Activated T-cell treated with anti-CD3 and anti-CD28 coated beads, Interleukin-2, amount 50 U/mL, for 4 hours (primary cell): ENCODE results near the gene RABGAP1L. TPM values are rescaled to one million over a fixed set of nuclear protein-coding genes. Genes with fewer than 3 reads are reported as not detected.
"Not testable (repeated sequence)": the region's sequence is repeated elsewhere in the genome, so short reads cannot be mapped to it uniquely, and the experiment has no call there.

Experiments
- ATAC-seq, 2 donors: fragments of 200-7000 bp; cut with Tn5 transposase; one replicate each; pipeline ENCODE4 v1.10.0; 2021
- DNase-seq: peaks from one replicate; pipeline ENCODE4 v3.0.0-alpha.2; 2020
- H3K27me3 Mint-ChIP-seq: one replicate; pipeline ENCODE4 v1.8.0; 2021; ENCODE audit warnings: low read depth, mixed read lengths
- H3K36me3 Mint-ChIP-seq: one replicate; pipeline ENCODE4 v1.8.0; 2022; ENCODE audit warnings: mixed read lengths; ENCODE audit not compliant: insufficient read depth
- H3K4me1 Mint-ChIP-seq: one replicate; pipeline ENCODE4 v1.8.0; 2021; ENCODE audit warnings: low read depth, mixed read lengths
- H3K4me3 Mint-ChIP-seq: one replicate; pipeline ENCODE4 v1.8.0; 2021; ENCODE audit warnings: mild to moderate bottlenecking, moderate library complexity, mixed read lengths
- H3K9me3 Mint-ChIP-seq: one replicate; pipeline ENCODE4 v1.8.0; 2021; ENCODE audit warnings: mixed read lengths
- total RNA-seq, 3 donors: library from RNA; stranded (reverse); gene quantifications; one replicate each; pipeline ENCODE4 v1.2.1, GENCODE V29; 2021

RABGAP1L gene
- total RNA-seq, 3 donors from 2014 or later, result 16.9 to 23.2 (median 22.3) TPM

GRCh38 chr1:174534789-174535188 is 375.5 kb downstream of the RABGAP1L start:
- peaks cover 39% of the 10 kb centered on the region for H3K36me3 Mint-ChIP-seq
- peak in 1 of 2 donors; percentile 32 for ATAC-seq

DNA sequence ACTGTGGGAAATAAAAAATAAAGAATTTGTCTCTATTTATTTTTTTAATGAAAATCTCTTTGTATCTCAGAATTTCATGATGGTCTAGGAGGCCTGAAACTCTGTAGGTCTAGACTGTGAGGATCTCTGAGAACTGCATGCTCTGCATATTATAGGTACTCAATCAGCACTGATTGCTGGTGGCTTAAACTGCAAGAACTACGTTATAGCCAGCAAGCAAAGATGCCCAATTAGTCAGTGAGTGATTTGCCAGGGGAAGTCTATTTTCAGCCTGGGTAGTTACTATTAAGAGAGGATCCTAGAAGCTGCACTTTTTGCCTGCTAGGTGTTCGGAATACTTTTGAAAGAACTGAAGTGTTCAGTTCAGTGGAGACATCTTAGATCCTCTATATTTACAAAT is 375.9 kb downstream of the RABGAP1L start:
- peaks cover 34% of the 10 kb centered on the region for H3K9me3 Mint-ChIP-seq
- no peak overlapping the region for H3K4me3 Mint-ChIP-seq
- peaks cover 41% of the 10 kb centered on the region for H3K36me3 Mint-ChIP-seq
- no peak for DNase-seq
- no peaks in the 10 kb centered on the region for H3K4me1 Mint-ChIP-seq
- no peaks in the 10 kb centered on the region for H3K27me3 Mint-ChIP-seq
- no peak for ATAC-seq

More at GRCh38 chr1:174534789-174535188, 375.5 kb downstream of the RABGAP1L start:
- Mint-ChIP-seq H3K9me3 (peaks cover 34% of the 10 kb centered on the region), H3K4me1 (no peaks in the 10 kb centered on the region), H3K4me3 (no peak overlapping the region), H3K27me3 (no peaks in the 10 kb centered on the region)
- no peak for DNase-seq

DNA sequence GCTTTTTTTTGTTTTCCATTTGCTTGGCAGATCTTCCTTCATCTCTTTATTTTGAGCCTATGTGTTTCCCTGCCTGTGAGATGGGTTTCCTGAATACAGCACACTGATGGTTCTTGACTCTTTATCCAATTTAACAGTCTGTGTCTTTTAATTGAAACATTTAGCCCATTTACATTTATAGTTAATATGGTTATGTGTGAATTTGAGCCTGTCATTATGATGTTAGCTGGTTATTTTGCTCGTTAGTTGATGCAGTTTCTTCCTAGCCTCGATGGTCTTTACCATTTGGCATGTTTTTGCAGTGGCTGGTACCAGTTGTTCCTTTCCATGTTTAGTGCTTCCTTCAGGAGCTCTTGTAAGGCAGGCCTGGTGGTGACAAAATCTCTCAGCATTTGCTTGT is 384.1 kb downstream of the RABGAP1L start:
- not testable (repeated sequence) for H3K4me3 Mint-ChIP-seq, DNase-seq, ATAC-seq, H3K9me3 Mint-ChIP-seq, H3K4me1 Mint-ChIP-seq, H3K27me3 Mint-ChIP-seq
- peaks cover 32% of the 10 kb centered on the region for H3K36me3 Mint-ChIP-seq

GRCh38 chr1:174550296-174550695 is 391.0 kb downstream of the RABGAP1L start:
- H3K9me3 Mint-ChIP-seq, result peaks cover 6% of the 10 kb centered on the region
- H3K4me3 Mint-ChIP-seq, result no peak overlapping the region
- peaks cover 15% of the 10 kb centered on the region for H3K36me3 Mint-ChIP-seq
- ATAC-seq, result no peak
- DNase-seq, result no peak
- H3K4me1 Mint-ChIP-seq, result no peaks in the 10 kb centered on the region
- H3K27me3 Mint-ChIP-seq, result no peaks in the 10 kb centered on the region

DNA sequence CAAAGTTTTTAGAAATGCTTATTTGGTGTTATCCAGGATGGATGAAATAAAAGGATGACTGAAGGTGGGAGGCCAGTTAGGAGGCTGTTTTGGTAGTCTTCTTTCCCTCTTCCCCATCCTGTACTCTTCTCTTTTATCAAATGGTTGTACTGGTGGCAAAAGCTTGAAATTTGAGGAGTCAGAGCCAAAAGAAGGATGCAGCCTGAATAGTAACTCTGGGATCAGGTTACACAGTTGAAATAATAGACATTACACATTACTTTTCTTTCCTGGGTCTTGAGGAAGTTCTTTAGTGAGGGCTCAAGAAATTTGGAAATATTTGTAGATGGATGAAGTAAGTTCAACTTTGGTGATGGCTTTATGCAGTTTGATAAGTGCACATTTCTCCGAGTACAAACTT is 397.1 kb downstream of the RABGAP1L start:
- no peak for DNase-seq
- Mint-ChIP-seq H3K4me1 (peaks cover 2% of the 10 kb centered on the region), H3K36me3 (peaks cover 26% of the 10 kb centered on the region), H3K9me3 (peaks cover 2% of the 10 kb centered on the region), H3K27me3 (no peaks in the 10 kb centered on the region), H3K4me3 (no peak overlapping the region)
- no peak for ATAC-seq

DNA sequence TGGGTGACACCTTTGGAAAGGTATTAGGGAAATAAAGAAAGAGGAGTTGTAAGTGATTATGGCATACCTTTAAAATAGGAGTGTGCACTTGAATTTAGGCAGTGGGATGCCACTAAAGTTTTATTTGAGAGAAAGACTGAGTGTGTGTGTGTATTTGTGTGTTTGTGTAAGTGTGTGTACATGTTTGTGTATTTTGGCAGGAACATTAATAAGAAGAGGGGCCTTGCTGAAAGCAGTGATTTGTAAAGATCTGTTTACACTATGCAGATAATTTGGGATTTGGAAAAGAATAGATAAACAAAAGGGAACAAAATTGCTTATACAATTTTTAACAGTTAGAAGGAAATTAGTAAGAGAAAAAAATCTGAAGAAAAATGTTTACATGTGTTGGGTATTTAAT is 409.2 kb downstream of the RABGAP1L start:
- Mint-ChIP-seq H3K9me3 (peaks cover 19% of the 10 kb centered on the region), H3K4me1 (peaks cover 1% of the 10 kb centered on the region), H3K4me3 (no peak overlapping the region), H3K36me3 (peaks cover 32% of the 10 kb centered on the region), H3K27me3 (no peaks in the 10 kb centered on the region)
- ATAC-seq (no peak), DNase-seq (no peak)

DNA sequence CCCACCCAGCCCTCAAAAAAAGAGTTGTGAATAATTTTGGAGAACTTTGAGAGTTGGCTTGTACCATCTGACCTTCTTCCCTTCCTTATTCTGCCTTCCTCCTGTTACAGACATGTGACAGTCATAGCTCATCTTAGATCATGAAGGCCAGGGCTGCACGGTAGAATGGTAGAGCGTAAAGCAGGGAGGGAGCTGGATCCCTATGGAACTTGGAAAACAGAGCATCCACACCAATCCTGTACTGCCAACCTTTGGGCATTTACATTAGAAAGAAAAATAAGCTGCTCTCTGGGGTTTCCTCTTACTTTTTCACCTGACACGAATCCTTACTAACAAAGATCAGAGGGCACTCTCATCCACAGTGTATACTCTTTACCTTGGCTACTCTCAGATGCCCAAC is 409.9 kb downstream of the RABGAP1L start:
- H3K4me1 Mint-ChIP-seq, result peaks cover 1% of the 10 kb centered on the region
- DNase-seq (no peak), ATAC-seq (no peak)
- H3K4me3 Mint-ChIP-seq, result no peak overlapping the region
- peaks cover 23% of the 10 kb centered on the region for H3K9me3 Mint-ChIP-seq
- peaks cover 37% of the 10 kb centered on the region for H3K36me3 Mint-ChIP-seq
- no peaks in the 10 kb centered on the region for H3K27me3 Mint-ChIP-seq

GRCh38 chr1:174572771-174573170 is 413.5 kb downstream of the RABGAP1L start:
- Mint-ChIP-seq H3K27me3 (no peaks in the 10 kb centered on the region), H3K9me3 (peaks cover 40% of the 10 kb centered on the region), H3K4me1 (peaks cover 1% of the 10 kb centered on the region), H3K36me3 (peaks cover 45% of the 10 kb centered on the region), H3K4me3 (no peak overlapping the region)
- DNase-seq (no peak), ATAC-seq (no peak)

- H3K27me3 Mint-ChIP-seq, ATAC-seq, DNase-seq, H3K4me3 Mint-ChIP-seq, H3K4me1 Mint-ChIP-seq: not testable (repeated sequence)
- peaks cover 33% of the 10 kb centered on the region for H3K36me3 Mint-ChIP-seq
- peaks cover 40% of the 10 kb centered on the region for H3K9me3 Mint-ChIP-seq
Observed at GRCh38 chr1:174576120-174576519, 416.8 kb downstream of the RABGAP1L start.

DNA sequence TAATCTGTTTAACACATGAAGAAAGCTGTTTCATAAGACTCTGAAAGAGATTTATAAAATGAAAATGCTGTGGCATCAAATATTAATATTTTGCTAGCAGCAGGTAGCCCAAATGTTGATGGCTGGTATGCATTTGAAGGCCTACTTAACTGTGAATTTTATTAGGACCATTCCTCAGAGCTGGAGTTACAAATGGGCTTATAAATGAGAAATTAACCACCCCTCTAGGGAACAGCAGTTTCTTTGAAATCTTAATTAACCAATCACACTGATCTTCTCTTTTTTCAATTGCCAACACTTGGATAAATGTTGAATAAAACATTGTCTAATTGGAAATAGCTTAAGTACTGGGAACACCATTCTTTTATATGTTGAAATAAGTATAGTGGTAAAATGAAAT is 418.4 kb downstream of the RABGAP1L start:
- DNase-seq (no peak), ATAC-seq (no peak)
- Mint-ChIP-seq H3K4me3 (no peak overlapping the region), H3K9me3 (peaks cover 33% of the 10 kb centered on the region), H3K27me3 (no peaks in the 10 kb centered on the region), H3K36me3 (peaks cover 31% of the 10 kb centered on the region), H3K4me1 (no peaks in the 10 kb centered on the region)

- Mint-ChIP-seq H3K4me3 (no peak overlapping the region), H3K27me3 (no peaks in the 10 kb centered on the region), H3K36me3 (peaks cover 25% of the 10 kb centered on the region), H3K4me1 (no peaks in the 10 kb centered on the region), H3K9me3 (peaks cover 13% of the 10 kb centered on the region)
- no peak for DNase-seq
- no peak for ATAC-seq
Observed at GRCh38 chr1:174580801-174581200, 421.5 kb downstream of the RABGAP1L start.

DNA sequence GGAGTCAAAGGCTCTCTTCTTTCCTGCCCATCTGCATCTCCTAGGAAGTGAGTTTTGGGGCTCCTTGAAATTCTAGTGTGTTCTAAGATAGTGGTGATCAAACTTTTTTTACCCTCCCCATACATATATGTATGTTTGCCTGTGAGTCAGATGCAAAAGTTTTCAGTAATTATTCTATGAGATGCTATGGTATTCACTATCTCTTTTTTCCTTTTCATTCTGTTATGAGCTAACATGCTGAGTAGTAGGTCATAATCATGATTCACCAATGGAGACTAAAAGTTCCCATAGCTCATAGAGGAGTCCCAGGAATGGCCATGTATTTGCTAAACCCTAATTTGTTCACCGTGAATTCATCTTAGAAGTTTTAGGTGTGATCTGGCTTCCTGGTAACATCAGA is 424.0 kb downstream of the RABGAP1L start:
- Mint-ChIP-seq H3K4me1 (no peaks in the 10 kb centered on the region), H3K27me3 (no peaks in the 10 kb centered on the region), H3K9me3 (peaks cover 11% of the 10 kb centered on the region), H3K36me3 (peaks cover 25% of the 10 kb centered on the region), H3K4me3 (no peak overlapping the region)
- DNase-seq (no peak), ATAC-seq (no peak)

DNA sequence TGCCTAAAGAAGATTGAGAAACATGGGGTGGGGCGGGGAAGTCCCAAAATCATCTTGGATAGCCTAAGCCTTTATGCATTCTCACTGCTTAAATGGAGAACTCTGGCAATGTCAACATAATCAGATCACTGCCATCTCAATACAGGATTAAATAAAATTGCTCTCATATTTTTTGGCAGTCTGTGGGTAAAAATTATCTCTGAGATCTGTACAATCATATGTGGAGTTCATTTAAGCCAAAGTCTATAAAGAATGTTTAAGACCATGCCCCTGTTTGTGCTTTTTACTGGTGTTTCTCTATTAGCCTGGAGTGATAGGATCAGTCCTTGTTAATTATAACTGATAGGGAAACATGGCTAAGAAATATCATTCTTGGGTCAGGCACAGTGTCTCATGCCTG is 424.8 kb downstream of the RABGAP1L start:
- ATAC-seq (no peak), DNase-seq (no peak)
- H3K9me3 Mint-ChIP-seq, result peaks cover 14% of the 10 kb centered on the region
- peaks cover 28% of the 10 kb centered on the region for H3K36me3 Mint-ChIP-seq
- H3K4me1 Mint-ChIP-seq, result no peaks in the 10 kb centered on the region
- no peak overlapping the region for H3K4me3 Mint-ChIP-seq
- no peaks in the 10 kb centered on the region for H3K27me3 Mint-ChIP-seq

DNA sequence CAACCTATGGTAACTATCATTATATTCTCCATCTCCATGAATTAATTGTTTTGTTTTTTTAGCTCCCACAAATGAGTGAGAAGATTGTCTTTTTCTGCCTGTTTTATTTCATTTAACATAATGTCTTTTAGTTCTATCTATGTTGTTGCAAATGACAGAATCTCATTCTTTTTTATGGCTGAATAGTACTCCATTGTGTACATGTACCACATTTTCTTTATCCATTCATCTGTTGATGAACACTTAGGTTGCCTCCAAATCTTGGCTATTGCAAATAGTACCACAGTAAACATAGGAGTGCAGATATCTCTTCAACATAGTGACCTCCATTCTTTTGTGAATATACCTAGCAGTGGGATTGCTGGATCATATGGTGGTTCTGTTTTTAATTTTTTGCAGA is 429.3 kb downstream of the RABGAP1L start:
- H3K4me1 Mint-ChIP-seq, ATAC-seq, DNase-seq, H3K27me3 Mint-ChIP-seq, H3K4me3 Mint-ChIP-seq: not testable (repeated sequence)
- Mint-ChIP-seq H3K9me3 (peaks cover 14% of the 10 kb centered on the region), H3K36me3 (peaks cover 19% of the 10 kb centered on the region)

DNA sequence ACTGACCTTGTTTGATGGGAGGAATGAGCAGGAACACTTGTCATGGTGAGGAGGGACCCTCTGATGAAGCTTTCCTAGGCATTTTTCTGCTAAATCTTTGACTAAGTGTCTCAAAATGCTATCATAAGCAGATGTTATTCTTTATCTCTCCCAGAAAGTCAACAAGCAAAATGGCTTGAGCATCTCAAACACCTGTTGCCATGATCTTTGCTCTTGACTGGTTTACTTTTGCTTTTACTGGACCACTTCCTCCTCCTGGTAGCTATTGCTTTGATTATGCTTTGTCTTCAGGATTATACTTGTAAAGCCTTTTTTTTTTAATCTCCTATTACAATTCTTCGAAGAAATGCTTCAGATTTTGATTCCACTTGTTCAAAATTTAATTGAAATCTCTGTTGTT is 445.9 kb downstream of the RABGAP1L start:
- peaks cover 41% of the 10 kb centered on the region for H3K36me3 Mint-ChIP-seq
- H3K4me3 Mint-ChIP-seq, result no peak overlapping the region
- ATAC-seq (no peak), DNase-seq (no peak)
- H3K9me3 Mint-ChIP-seq, result peaks cover 10% of the 10 kb centered on the region
- no peaks in the 10 kb centered on the region for H3K4me1 Mint-ChIP-seq
- no peaks in the 10 kb centered on the region for H3K27me3 Mint-ChIP-seq

- ATAC-seq (no peak), DNase-seq (no peak)
- Mint-ChIP-seq H3K9me3 (peaks cover 10% of the 10 kb centered on the region), H3K4me3 (no peak overlapping the region), H3K36me3 (peaks cover 39% of the 10 kb centered on the region), H3K27me3 (no peaks in the 10 kb centered on the region), H3K4me1 (no peaks in the 10 kb centered on the region)
Observed at GRCh38 chr1:174606471-174606870, 447.2 kb downstream of the RABGAP1L start.
